HK-2 (cell line): ENCODE data around the gene PRPS1.
A peak's percentile ranks its signal among the peaks of the same experiment; 100 is the strongest.
"Not testable (repeated sequence)": the region's sequence is repeated elsewhere in the genome, so short reads cannot be mapped to it uniquely, and the experiment has no call there.

Experiments used
- DNase-seq: peaks from one replicate; pipeline ENCODE4 v3.0.0-alpha.2; 2018; ENCODE audit not compliant: unreplicated experiment

PRPS1 gene

DNA sequence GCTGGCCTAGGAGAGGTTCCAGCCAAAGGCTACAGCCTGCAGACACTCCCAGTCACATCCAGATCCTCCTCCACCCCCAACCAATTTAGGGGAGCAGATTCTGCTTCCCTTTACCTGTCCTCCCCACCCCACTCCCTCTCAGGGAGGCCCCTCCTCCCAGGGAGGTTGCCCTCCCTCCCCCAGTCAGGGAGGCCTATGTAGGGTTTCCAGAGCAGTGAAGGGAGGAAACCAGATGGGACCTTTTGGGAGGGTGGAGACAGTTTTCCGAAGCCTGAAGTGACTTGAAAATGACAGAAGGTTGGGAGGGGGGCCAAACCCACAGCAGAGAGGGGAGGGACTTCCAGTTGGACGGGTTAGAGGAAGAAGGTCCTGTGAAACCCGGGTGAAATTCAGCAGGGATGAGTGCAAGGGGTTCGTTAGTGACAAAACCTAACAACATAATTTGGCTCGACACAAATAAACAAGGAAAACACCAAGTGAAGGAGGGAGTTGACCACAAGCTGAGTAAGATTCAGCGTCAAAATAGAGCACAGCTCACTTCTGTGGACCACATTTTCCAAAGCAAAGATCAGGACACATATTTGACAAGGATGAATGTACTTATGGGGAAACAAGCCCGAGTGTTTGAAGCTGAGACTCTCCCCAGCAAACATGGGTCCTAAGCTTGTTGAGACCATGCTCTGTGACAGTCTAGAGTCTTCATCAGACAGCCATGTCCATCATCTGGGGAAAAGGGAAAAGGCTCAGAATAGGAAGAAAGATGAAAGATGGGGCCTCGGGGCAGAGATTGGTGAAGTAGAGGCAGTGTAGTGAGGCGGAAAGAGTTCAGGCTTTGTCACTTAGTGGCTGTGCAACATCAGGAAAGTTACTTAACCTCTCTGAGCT is 46.4 kb downstream of the PRPS1 start:
- DNase-seq: no peak

DNA sequence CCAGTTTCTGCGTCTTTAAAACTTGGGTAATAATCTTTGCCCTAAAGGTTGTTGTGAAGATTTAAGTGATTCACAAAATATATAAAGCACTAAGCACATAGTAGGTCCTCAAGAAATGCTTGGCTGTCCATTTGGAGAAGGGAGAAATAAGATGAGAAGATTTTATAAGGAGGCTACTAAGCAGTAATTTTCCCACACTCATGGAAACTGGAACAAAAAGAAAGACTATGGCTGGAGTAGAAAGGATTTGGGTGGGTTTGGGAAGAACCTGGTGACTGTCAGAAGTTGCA is 47.0 kb downstream of the PRPS1 start:
- no peak for DNase-seq

DNA sequence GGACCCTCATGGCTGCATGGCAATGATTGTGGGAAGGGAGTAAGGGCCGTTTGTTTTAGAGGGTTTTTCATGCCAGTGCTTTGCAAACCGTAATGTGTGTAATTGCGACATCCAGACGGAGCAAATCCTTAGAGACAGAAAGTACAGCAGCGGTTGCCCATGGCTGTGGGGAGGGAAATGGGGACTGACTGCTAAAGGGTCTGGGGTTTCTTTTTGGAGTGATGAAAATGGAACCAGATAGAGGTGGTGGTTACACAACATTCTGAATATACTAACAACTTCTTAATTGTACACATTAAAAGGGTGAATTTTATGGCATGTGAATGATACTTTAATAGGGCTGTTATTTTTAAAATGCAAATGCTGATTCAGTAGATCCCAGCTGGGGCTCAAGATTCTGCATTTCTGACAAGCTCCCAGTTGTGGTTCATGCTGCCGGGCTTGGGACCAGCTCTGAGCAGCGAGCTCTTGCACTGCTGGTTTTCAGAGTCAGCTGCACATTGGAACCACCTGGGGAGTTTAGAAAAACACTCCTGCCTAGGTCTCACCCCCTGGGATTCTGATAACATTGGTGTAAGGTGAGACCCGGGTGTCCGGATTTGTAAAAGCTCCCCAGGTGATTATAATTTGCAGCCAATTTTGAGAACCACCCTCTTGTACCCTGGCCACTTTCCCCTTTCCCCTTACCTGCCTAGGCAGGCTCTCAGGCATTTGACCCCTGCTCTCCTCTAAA is 47.7 kb downstream of the PRPS1 start:
- DNase-seq: no peak

DNA sequence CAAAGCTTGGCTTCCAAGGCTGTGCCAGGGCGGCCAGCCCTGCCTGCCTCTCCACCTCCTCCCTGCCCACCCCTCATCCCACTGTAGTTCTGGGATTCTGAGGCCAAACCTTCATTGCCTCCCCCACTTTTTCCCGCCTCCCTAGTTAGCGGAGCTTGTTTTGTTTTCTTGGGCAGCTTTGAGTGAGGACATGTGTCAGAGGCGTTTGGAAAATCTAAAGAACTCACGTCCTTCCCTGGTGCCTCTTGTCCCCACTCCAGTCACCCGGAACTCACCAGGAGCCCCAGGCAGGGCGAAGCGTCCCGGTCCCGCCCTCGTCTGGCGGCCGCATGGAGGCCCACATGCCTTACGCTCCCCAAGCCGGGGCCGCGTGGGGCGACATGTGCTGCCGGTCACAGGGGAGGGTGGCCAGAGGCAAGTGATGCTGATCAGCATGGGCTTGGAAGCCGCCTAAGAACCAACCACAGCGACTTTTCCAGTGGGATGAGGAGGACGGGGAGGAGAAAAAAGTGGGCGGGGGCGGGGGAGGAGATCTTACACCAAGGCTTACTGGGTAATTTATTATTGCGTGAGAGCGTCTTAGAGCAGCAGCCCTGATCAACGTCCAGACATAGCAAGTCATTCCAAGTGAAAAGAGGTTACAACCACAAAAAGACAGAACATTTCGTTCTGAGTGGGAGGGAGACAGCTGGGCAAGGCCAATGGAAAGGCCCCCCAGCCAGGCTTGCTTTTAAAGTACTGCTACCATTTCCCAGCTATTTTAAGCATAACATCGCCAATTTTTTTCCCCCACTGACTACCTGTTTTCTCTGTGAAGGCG is 48.5 kb downstream of the PRPS1 start:
- DNase-seq: peak; percentile 87

DNA sequence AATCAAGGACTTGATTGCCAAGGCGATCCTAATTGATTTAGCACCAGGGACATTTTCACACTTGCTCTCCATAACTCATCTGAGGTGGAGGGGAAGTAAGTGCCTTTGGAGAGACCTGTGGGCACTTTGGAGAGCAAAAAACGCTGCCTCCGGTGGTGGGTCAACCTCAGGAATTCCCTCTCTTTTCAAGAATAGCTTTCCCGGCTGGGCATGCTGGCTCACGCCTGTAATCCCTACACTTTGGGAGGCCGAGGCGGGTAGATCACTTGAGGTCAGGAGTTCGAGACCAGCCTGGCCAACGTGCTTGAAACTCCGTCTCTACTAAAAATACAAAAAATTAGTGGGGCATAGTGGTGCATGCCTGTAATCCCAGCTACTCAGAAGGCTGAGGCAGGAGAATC is 49.2 kb downstream of the PRPS1 start:
- DNase-seq: no peak

DNA sequence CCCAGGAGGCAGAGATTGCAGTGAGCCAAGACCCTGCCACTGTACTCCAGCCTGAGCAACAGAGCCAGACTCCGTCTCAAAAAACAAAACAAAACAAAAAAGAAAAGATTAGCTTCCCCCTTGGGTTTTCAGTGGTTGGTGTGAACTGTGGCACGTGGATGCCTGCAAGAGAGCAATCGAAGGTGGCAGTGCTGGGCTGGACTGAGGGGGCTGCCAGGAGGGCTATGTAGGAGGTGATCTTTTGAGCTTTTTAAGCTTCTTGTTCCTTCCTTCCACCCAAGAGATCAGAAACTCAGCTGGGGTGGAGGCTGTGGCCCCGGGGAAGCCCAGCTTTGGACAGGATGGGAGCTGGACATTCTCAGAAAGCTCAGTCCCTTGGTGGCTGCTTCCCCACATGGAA is 49.6 kb downstream of the PRPS1 start:
- DNase-seq: no peak

DNA sequence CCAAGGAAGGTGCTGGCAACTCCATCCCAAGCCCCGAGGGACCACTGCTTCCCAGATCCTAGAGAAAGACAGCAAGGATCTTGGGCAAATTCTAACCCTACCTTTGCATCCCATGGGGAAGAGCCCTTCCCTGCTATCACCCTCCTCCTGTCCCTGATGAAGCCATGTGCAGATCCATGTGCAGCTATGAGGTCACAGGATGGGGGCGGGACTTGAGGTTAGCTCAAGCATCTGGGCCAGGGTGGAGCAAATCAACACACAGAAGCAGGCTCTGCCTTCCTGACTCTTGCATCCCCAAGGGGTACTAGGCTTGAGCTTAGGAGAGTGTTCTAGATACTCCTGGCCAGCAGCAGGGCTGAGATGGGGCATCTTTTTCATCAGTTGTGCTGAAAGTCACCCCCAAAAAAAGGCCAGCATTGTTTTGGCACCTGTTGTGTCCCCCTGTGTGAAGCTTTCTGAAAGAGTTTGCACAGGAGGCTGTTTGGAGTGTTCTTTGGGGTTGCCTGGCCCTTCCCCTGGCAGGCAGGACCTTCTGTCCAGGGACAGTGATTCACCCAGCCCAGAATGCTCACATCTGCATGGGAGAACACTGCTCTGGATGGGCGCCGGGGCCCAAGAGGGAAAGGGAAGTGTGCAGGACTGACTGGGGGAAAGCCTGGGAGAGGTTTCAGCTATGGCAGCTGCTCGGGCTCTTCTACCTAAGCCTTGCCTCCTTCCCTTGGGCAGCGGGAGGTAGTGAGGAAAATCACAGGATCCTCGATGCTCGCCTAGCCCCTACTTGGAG is 50.8 kb downstream of the PRPS1 start:
- DNase-seq: no peak

DNA sequence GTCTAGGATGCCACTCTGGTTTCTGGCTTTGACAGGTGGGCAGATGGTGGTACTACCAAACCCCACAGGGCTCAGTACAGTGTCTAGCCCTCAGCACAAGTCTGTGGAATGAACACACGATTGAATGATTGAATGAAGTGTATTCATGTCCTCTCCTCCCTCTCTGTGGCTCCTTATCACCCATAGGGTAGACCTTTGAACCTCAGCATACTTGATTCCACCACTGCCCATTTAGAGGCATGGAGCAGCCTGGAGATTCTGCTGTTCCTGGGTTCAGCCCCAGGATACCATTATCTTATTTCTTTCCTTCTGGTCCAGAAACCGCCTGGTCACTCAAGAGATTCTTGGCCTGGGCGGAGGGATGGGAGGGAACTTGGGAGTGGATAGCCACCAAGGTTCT is 53.9 kb downstream of the PRPS1 start:
- DNase-seq: no peak

DNA sequence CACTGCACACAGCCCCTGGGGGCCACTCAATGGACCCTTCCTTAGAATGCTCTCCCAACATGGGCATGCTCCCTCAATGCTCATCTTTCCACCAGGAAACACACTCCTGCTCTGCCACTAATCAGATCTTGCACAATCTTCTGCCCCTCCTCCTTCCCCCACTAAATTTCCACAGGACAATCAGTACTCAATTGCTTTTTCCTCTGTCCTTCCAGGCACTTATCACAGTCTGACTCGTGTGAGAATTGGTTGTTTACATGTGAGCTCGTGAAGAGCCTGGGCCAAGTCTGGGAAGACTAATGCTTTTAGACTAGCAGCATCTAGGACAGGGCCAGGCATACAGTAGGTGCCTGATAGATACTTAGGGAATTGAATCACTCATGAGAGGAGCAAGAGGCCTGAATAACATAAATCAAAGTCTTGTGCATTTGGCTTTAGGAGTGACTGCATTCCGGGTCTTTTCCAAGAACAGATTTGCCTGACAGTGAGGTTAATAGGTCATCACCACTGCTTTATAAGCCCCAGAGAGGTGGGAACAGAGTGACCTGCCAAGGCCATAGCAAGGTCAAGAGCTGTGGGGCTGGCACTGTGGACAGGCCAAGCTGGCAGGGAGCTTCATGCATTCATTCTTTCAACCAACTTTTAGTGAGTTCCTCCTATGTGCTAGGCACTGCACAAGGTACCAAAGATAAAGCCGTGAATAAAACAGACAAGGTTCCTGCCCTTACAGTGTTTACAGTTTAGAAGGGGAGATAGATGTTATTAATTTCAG is 55.0 kb downstream of the PRPS1 start:
- no peak for DNase-seq

DNA sequence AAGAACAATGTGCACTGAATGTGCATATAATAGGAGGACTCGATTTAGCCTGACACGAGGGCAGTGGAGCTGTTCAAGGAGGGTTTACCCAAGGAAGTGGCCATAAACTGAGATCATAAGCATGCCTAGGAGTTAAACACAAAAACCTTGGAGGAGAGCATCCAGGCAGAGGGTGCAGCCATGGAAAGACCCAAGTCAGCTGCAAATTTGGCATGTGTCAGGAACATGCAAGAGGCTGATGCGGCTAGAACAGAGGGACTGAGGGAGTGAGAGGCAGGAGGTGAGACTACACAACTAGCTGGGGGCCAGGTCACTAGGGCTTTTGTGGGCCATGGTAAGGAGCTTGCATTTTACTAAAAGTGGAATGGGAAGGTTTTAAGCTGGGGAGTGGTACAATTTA is 55.6 kb downstream of the PRPS1 start:
- no peak for DNase-seq

DNA sequence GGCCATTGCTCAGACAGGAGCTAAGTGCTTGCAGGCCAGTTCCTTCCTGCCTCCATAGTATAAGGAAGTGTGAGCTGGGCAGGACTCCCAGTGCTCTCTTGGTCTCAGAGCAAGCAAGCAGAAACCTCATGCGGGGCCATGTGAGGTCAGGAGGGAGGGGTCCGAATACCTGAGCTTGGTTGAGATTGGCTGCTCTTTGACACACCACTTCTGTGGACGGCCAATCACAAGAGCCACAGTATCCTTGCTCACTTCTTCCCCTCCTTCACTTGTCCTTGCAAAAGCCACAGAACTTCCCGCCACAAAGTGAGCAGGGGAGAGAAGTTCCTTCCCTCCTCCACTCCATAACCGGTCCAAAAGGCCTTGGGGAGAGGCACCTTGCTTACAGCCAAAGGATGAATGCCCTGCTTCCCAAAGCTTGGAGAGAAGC is 56.7 kb downstream of the PRPS1 start:
- DNase-seq: peak; percentile 78

DNA sequence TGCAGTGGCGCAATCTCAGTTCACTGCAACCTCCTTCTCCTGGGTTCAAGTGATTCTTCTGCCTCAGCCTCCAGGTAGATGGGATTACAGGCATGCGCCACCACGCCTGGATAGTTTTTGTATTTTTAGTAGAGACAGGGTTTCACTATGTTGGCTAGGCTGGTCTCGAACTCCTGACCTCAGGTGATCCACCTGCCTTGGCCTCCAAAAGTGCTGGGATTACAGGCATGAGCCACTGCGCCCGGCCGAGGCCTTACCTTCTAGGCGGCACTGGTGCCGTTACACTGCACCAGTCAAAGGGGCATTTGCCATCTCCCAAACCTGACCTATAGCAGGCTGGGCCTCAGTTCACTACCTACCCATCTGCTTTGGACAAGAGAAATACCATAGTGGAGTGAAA is 57.3 kb downstream of the PRPS1 start:
- not testable (repeated sequence) for DNase-seq

DNA sequence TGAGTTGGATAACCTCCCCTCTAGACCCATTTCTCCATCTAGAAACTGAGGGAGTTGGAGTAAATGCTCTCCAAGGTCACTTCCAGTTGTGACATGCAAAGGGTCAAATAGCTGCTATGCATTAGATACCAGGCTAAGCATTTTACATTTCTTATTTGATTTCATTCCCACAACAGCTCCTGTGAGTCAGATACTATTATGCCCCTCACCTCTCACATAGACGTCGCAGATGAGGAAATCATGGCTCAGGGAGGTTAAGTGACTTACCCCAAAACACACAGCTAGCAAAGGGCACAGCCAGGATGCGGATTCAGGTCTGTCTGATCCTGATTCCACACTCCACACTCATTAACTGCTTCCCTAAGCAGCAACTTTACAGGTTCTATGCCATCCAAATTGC is 57.7 kb downstream of the PRPS1 start:
- DNase-seq: no peak

DNA sequence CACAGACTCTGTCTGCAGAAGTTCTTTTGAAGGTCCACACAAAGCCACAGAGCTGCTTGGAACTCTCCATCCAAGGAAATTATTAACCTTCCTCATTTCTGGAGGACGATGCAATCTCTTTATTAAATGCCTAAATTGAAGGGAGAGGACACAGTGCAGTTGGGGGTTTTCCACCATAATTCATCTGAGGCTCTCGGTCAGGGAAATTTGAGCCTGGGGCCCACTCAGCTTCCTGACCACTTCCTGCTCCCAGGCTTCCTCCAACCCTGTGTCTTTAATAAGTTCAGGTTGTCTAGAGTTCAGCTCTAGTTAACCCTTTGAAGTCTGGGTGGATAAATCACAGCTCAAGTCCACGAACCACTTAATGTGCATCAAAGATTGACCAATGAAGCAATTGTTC is 58.5 kb downstream of the PRPS1 start:
- peak; percentile 67 for DNase-seq

DNA sequence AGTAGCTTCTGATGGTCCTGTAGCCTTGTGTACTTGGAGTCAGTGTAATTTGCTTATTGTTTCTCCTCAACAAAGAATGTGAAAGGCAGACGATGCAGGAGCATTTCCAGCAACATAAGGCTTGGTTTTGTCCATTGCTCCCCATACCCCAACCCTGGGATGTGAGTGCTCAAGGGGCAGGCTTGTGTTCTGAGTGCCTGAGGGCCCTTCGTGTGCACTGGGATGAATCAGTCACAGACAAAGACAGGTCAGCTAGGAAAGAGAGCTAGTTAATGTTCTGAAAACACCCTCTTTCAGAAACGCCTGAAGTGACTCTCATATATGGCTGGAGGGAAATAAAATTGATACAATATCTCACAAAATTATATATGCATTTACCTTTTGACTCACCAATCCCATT is 59.1 kb downstream of the PRPS1 start:
- DNase-seq: no peak

DNA sequence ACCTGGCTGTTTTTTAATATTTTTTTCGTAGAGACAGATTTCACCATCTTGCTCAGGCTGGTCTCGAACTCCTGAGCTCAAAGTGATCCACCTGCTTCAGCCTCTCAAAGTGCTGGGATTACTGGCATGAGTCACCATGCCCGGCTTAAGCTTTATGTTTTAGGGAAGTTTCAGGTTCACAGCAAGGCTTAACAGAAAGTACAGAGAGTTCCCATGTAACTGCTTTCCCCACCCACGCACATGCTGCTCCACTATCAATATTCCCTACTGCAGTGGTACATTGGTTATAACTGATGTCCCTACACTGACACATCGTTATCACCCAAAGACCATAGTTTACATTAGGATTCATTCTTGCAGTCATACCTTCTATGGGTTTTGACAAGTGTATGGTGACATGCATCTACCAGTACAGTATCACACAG is 62.7 kb downstream of the PRPS1 start:
- no peak for DNase-seq

DNA sequence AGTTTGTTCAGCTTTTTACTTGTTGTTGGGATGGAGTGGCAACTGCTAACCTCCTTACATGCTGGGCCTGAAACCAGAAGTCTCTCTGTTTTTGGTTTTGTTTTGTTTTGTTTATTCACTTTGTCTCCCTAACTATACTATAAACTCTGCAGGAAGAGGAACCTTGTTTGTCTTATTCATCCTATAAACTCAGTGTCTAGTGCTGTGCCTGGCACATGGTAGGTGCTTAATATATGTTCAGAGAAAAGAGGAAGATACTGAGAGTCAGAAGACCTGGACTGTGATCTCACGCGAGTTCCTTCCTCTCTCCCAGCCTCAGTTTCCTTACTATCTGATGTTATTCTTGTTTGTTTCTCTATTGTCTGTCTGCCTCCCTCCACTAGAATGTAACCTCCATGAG is 71.3 kb downstream of the PRPS1 start:
- DNase-seq: no peak

DNA sequence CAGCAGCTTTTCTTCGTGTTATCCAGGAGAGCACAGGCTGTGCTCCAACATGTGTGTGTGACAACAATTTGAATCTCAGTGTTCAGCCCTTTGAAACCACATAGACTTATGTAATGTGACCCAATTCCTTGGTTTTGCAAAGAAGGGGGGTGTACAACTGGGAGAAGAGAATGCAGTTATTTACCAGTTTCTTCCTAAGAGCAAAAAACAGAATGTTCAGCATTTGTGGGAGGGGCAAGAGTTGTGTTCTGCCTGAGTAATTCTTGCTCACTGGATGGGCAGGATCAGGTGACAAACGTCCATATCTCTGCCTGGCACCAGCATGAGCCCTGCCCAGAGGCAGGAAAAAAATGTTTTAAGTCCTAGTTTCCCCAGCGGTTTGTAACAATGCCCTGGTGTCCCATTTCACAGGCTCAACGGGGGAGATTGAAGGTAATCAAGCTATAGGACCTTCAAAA is 72.0 kb downstream of the PRPS1 start:
- no peak for DNase-seq
